ENCODE results near the gene VPREB3.
"Not testable (repeated sequence)": the region's sequence is repeated elsewhere in the genome, so short reads cannot be mapped to it uniquely, and the experiment has no call there.

GRCh38 chr22:23728108-23728507 lies 26.1 kb downstream of the VPREB3 start:
- TF ChIP-seq, protein P1, sequence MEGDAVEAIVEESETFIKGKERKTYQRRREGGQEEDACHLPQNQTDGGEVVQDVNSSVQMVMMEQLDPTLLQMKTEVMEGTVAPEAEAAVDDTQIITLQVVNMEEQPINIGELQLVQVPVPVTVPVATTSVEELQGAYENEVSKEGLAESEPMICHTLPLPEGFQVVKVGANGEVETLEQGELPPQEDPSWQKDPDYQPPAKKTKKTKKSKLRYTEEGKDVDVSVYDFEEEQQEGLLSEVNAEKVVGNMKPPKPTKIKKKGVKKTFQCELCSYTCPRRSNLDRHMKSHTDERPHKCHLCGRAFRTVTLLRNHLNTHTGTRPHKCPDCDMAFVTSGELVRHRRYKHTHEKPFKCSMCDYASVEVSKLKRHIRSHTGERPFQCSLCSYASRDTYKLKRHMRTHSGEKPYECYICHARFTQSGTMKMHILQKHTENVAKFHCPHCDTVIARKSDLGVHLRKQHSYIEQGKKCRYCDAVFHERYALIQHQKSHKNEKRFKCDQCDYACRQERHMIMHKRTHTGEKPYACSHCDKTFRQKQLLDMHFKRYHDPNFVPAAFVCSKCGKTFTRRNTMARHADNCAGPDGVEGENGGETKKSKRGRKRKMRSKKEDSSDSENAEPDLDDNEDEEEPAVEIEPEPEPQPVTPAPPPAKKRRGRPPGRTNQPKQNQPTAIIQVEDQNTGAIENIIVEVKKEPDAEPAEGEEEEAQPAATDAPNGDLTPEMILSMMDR (IDR thresholded peaks at IDR 0.05), result not testable (repeated sequence)
- TF ChIP-seq EP300, POLR2AphosphoS5 (IDR thresholded peaks at IDR 0.05): not testable (repeated sequence)
